ENCODE data around the gene FAM210A. TPM values are rescaled to one million over a fixed set of nuclear protein-coding genes. Genes with fewer than 3 reads are reported as not detected.

Gene FAM210A
- polyA plus RNA-seq, 2 donors: 4.9 to 9.7 TPM

GRCh38 chr18:13620206-13620672, 106.1 kb downstream of the FAM210A start:
- no peak overlapping the region for H3K27ac ChIP-seq (ENCODE audit: low read depth in 2 of 2, low read length in 1 of 2)
- H3K4me1 ChIP-seq (ENCODE audit: control insufficient read depth in 2 of 2, insufficient read depth in 2 of 2, low read length in 1 of 2): peaks cover 0 to 4% of the 10 kb centered on the region in 2 donors
- H3K36me3 ChIP-seq (ENCODE audit: control insufficient read depth in 2 of 2, insufficient read depth in 2 of 2, low read length in 1 of 2): peaks cover 0 to 3% of the 10 kb centered on the region in 2 donors
- no peak overlapping the region for H3K4me3 ChIP-seq (ENCODE audit: low read depth in 1 of 2, low read length in 2 of 2)
- 90% methylated on average over 10 of the region's 10 CpGs for WGBS, 2 donors
- H3K9me3 ChIP-seq (ENCODE audit: control insufficient read depth in 2 of 2, insufficient read depth in 1 of 2, low read depth in 1 of 2, low read length in 1 of 2): no peaks in the 10 kb centered on the region
- H3K27me3 ChIP-seq (ENCODE audit: control insufficient read depth in 1 of 2, insufficient read depth in 2 of 2, low read length in 2 of 2): no peaks in the 10 kb centered on the region

GRCh38 chr18:13619505-13620205, 106.7 kb downstream of the FAM210A start:
- Histone ChIP-seq H3K4me3 (ENCODE audit: low read depth in 1 of 2, low read length in 2 of 2) (no peak overlapping the region), H3K27me3 (ENCODE audit: control insufficient read depth in 1 of 2, insufficient read depth in 2 of 2, low read length in 2 of 2) (no peaks in the 10 kb centered on the region), H3K27ac (ENCODE audit: low read depth in 2 of 2, low read length in 1 of 2) (no peak overlapping the region), H3K4me1 (ENCODE audit: control insufficient read depth in 2 of 2, insufficient read depth in 2 of 2, low read length in 1 of 2) (peaks cover 2 to 4% of the 10 kb centered on the region in 2 donors), H3K36me3 (ENCODE audit: control insufficient read depth in 2 of 2, insufficient read depth in 2 of 2, low read length in 1 of 2) (peaks cover 0 to 3% of the 10 kb centered on the region in 2 donors), H3K9me3 (ENCODE audit: control insufficient read depth in 2 of 2, insufficient read depth in 1 of 2, low read depth in 1 of 2, low read length in 1 of 2) (no peaks in the 10 kb centered on the region)
- 87 to 89% methylated on average over 18 to 20 of the region's 20 CpGs for WGBS, 2 donors

GRCh38 chr18:13618760-13619438, 107.5 kb downstream of the FAM210A start:
- Histone ChIP-seq H3K4me3 (ENCODE audit: low read depth in 1 of 2, low read length in 2 of 2) (no peak overlapping the region), H3K27ac (ENCODE audit: low read depth in 2 of 2, low read length in 1 of 2) (no peak overlapping the region), H3K9me3 (ENCODE audit: control insufficient read depth in 2 of 2, insufficient read depth in 1 of 2, low read depth in 1 of 2, low read length in 1 of 2) (no peaks in the 10 kb centered on the region), H3K27me3 (ENCODE audit: control insufficient read depth in 1 of 2, insufficient read depth in 2 of 2, low read length in 2 of 2) (no peaks in the 10 kb centered on the region), H3K4me1 (ENCODE audit: control insufficient read depth in 2 of 2, insufficient read depth in 2 of 2, low read length in 1 of 2) (peaks cover 2 to 4% of the 10 kb centered on the region in 2 donors), H3K36me3 (ENCODE audit: control insufficient read depth in 2 of 2, insufficient read depth in 2 of 2, low read length in 1 of 2) (peaks cover 0 to 3% of the 10 kb centered on the region in 2 donors)
- 82 to 85% methylated on average over 13 of the region's 13 CpGs for WGBS, 2 donors

- Histone ChIP-seq H3K4me1 (ENCODE audit: control insufficient read depth in 2 of 2, insufficient read depth in 2 of 2, low read length in 1 of 2) (peaks cover 2 to 4% of the 10 kb centered on the region in 2 donors), H3K27me3 (ENCODE audit: control insufficient read depth in 1 of 2, insufficient read depth in 2 of 2, low read length in 2 of 2) (no peaks in the 10 kb centered on the region), H3K27ac (ENCODE audit: low read depth in 2 of 2, low read length in 1 of 2) (no peak overlapping the region), H3K4me3 (ENCODE audit: low read depth in 1 of 2, low read length in 2 of 2) (no peak overlapping the region), H3K36me3 (ENCODE audit: control insufficient read depth in 2 of 2, insufficient read depth in 2 of 2, low read length in 1 of 2) (peaks cover 0 to 3% of the 10 kb centered on the region in 2 donors), H3K9me3 (ENCODE audit: control insufficient read depth in 2 of 2, insufficient read depth in 1 of 2, low read depth in 1 of 2, low read length in 1 of 2) (no peaks in the 10 kb centered on the region)
- 66 to 71% methylated on average over 9 of the region's 9 CpGs for WGBS, 2 donors
These were observed 108.4 kb downstream of the FAM210A start for GRCh38 chr18:13617826-13618515.

- Histone ChIP-seq H3K27ac (ENCODE audit: low read depth in 2 of 2, low read length in 1 of 2) (no peak overlapping the region), H3K27me3 (ENCODE audit: control insufficient read depth in 1 of 2, insufficient read depth in 2 of 2, low read length in 2 of 2) (no peaks in the 10 kb centered on the region), H3K9me3 (ENCODE audit: control insufficient read depth in 2 of 2, insufficient read depth in 1 of 2, low read depth in 1 of 2, low read length in 1 of 2) (no peaks in the 10 kb centered on the region), H3K4me3 (ENCODE audit: low read depth in 1 of 2, low read length in 2 of 2) (no peak overlapping the region), H3K36me3 (ENCODE audit: control insufficient read depth in 2 of 2, insufficient read depth in 2 of 2, low read length in 1 of 2) (peaks cover 0 to 3% of the 10 kb centered on the region in 2 donors), H3K4me1 (ENCODE audit: control insufficient read depth in 2 of 2, insufficient read depth in 2 of 2, low read length in 1 of 2) (peaks cover 2 to 4% of the 10 kb centered on the region in 2 donors)
- WGBS, 2 donors: 79 to 82% methylated on average over 15 of the region's 15 CpGs
These were observed 109.8 kb downstream of the FAM210A start for GRCh38 chr18:13616525-13617035.

GRCh38 chr18:13616041-13616440, 110.3 kb downstream of the FAM210A start:
- WGBS, 2 donors: 74 to 78% methylated on average over 5 of the region's 5 CpGs
- no peak overlapping the region for H3K27ac ChIP-seq (ENCODE audit: low read depth in 2 of 2, low read length in 1 of 2)
- H3K4me1 ChIP-seq (ENCODE audit: control insufficient read depth in 2 of 2, insufficient read depth in 2 of 2, low read length in 1 of 2): peaks cover 2 to 4% of the 10 kb centered on the region in 2 donors

GRCh38 chr18:13615432-13615861, 110.9 kb downstream of the FAM210A start:
- Histone ChIP-seq H3K9me3 (ENCODE audit: control insufficient read depth in 2 of 2, insufficient read depth in 1 of 2, low read depth in 1 of 2, low read length in 1 of 2) (no peaks in the 10 kb centered on the region), H3K36me3 (ENCODE audit: control insufficient read depth in 2 of 2, insufficient read depth in 2 of 2, low read length in 1 of 2) (no peaks in the 10 kb centered on the region), H3K27me3 (ENCODE audit: control insufficient read depth in 1 of 2, insufficient read depth in 2 of 2, low read length in 2 of 2) (peaks cover 0 to 3% of the 10 kb centered on the region in 2 donors), H3K4me1 (ENCODE audit: control insufficient read depth in 2 of 2, insufficient read depth in 2 of 2, low read length in 1 of 2) (peaks cover 4 to 5% of the 10 kb centered on the region in 2 donors), H3K4me3 (ENCODE audit: low read depth in 1 of 2, low read length in 2 of 2) (no peak overlapping the region), H3K27ac (ENCODE audit: low read depth in 2 of 2, low read length in 1 of 2) (no peak overlapping the region)
- 76 to 78% methylated on average over 8 of the region's 8 CpGs for WGBS, 2 donors

More at GRCh38 chr18:13616041-13616440, 110.3 kb downstream of the FAM210A start:
- Histone ChIP-seq H3K27me3 (ENCODE audit: control insufficient read depth in 1 of 2, insufficient read depth in 2 of 2, low read length in 2 of 2) (peaks cover 0 to 1% of the 10 kb centered on the region in 2 donors), H3K36me3 (ENCODE audit: control insufficient read depth in 2 of 2, insufficient read depth in 2 of 2, low read length in 1 of 2) (peaks cover 0 to 2% of the 10 kb centered on the region in 2 donors), H3K9me3 (ENCODE audit: control insufficient read depth in 2 of 2, insufficient read depth in 1 of 2, low read depth in 1 of 2, low read length in 1 of 2) (no peaks in the 10 kb centered on the region), H3K4me3 (ENCODE audit: low read depth in 1 of 2, low read length in 2 of 2) (no peak overlapping the region)

- Histone ChIP-seq H3K9me3 (ENCODE audit: control insufficient read depth in 2 of 2, insufficient read depth in 1 of 2, low read depth in 1 of 2, low read length in 1 of 2) (no peaks in the 10 kb centered on the region), H3K27ac (ENCODE audit: low read depth in 2 of 2, low read length in 1 of 2) (peak overlapping the region; percentile 28 to 60), H3K27me3 (ENCODE audit: control insufficient read depth in 1 of 2, insufficient read depth in 2 of 2, low read length in 2 of 2) (peaks cover 0 to 3% of the 10 kb centered on the region in 2 donors), H3K36me3 (ENCODE audit: control insufficient read depth in 2 of 2, insufficient read depth in 2 of 2, low read length in 1 of 2) (no peaks in the 10 kb centered on the region), H3K4me3 (ENCODE audit: low read depth in 1 of 2, low read length in 2 of 2) (no peak overlapping the region), H3K4me1 (ENCODE audit: control insufficient read depth in 2 of 2, insufficient read depth in 2 of 2, low read length in 1 of 2) (peaks cover 4 to 6% of the 10 kb centered on the region in 2 donors)
- WGBS, 2 donors: 61 to 66% methylated on average over 16 of the region's 16 CpGs
These were observed 111.6 kb downstream of the FAM210A start for GRCh38 chr18:13614641-13615288.
